ENCODE measurements around the gene PPIC. TPM values are rescaled to one million over a fixed set of nuclear protein-coding genes. Genes with fewer than 3 reads are reported as not detected.

PPIC gene
- total RNA-seq: 29.6 and 38.3 TPM in 2 replicates

DNA sequence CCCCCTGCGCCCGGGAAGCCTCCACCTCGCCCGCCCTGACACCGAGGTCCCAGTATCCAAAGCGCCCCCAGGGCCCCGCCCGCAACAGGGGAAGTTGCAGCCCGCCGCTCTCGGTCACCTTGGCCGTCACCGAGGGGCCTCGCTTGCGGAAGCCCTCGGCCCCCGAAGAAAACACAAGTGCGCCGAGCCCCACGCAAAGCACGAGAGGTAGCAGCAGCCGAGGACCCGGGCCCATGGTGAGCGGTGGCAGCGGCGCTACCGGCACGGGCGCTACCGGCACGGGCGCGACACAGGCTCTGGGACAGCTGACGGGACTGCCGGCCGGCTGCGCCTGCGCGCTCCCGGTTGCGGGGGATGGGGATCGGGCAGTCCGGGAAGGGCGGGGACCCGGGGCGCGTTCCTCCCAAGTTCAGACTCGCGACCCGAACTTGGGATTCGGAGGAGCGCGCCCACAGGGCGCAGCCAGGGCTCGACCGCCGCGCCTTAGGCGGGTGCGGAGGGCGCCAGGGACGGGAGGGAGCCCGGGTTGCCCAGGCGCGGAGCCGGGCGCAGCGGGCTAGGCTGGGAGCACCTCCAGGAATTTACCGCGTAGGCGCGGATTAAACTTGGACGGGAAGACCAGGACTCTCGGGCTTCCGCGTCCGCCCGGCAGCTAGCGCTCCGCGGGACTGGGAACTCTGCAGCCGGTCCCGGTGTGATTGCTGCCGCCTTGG is at the start of gene PPIC:
TSS of gene PPIC (minus strand) at position 335 of the 713 bp plus-strand sequence. CDS start at position 235, 100 bp downstream.

Small RNA genes within 50 kb of the gene (small RNA-seq; reads per million reads assigned to genes)
- gene RN7SL689P (not detected), gene RN7SL711P (not detected)

Other genes with a start within 250 kb of the PPIC start
- gene SNX24, start 191.1 kb downstream of the PPIC start, total RNA-seq: 24.4 and 25.6 TPM in 2 replicates
- 0.12 and 0.16 TPM in 2 replicates for gene PRDM6, start 52.5 kb upstream of the PPIC start, total RNA-seq

All from hair follicle dermal papilla cell (primary cell).